MM.1S (cell line): ENCODE data around the gene FOXL2NB.

Experiments used
- EZH2 ChIP-seq: fragments of 300-600 bp; sonication (generic); optimal IDR thresholded peaks from 2 replicates; pipeline ENCODE3; 2017; ENCODE audit warnings: low read depth, mild to moderate bottlenecking, antibody characterized with exemption, low read length, mixed read lengths
- TF ChIP-seq, protein P1 (sequence below): fragments of 300-600 bp; sonication (generic); IDR thresholded peaks from 2 replicates; pipeline ENCODE4 v1.5.1; 2016; ENCODE audit warnings: antibody characterized with exemption, low read length, mixed read lengths

DNA sequence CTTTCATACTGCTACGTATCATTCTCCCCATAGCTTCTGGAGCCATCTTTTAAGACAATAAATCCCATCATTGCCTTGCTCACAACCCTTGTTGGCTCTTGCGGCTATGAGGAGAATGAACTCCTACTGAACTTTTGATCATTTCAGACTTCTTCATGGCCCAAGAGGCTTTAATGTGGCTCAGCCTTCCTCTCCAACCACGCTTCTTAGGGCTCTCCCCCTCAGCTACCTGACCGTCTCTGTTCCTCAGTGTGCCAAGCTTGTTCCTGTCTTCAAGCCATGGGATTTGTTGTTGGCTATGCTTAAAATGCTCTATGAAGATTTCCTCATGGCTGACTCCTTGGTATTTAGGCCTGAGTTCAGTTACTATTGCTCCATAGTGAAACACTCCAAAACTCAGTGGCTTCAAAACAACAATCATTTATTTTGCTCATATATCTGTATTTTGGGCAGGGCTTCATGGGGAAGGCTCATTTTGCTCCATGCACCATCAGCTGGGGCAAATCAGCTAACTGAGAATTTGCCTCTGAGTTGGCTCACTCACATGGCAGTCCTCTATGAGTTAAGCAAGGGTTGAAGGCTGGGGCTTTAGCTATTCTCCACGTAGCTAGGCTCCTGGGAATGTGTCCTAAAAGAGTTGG lies 47.5 kb upstream of the FOXL2NB start:
- TF ChIP-seq, protein P1, sequence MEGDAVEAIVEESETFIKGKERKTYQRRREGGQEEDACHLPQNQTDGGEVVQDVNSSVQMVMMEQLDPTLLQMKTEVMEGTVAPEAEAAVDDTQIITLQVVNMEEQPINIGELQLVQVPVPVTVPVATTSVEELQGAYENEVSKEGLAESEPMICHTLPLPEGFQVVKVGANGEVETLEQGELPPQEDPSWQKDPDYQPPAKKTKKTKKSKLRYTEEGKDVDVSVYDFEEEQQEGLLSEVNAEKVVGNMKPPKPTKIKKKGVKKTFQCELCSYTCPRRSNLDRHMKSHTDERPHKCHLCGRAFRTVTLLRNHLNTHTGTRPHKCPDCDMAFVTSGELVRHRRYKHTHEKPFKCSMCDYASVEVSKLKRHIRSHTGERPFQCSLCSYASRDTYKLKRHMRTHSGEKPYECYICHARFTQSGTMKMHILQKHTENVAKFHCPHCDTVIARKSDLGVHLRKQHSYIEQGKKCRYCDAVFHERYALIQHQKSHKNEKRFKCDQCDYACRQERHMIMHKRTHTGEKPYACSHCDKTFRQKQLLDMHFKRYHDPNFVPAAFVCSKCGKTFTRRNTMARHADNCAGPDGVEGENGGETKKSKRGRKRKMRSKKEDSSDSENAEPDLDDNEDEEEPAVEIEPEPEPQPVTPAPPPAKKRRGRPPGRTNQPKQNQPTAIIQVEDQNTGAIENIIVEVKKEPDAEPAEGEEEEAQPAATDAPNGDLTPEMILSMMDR, result no peak
- TF ChIP-seq EZH2, result no peak
